Measurements from ENCODE around the gene CDYL2. TPM values are rescaled to one million over a fixed set of nuclear protein-coding genes. Genes with fewer than 3 reads are reported as not detected.
A peak's percentile ranks its signal among the peaks of the same experiment; 100 is the strongest.
"Not testable (repeated sequence)": the region's sequence is repeated elsewhere in the genome, so short reads cannot be mapped to it uniquely, and the experiment has no call there.

Gene CDYL2
- total RNA-seq, 1 experiment from 2014 or later: 1.6 TPM

GRCh38 chr16:80827007-80827406, 22.6 kb upstream of the CDYL2 start:
- no peak for DNase-seq
- H3K4me3 ChIP-seq (ENCODE audit: insufficient read depth, low read depth, low read length): no peak overlapping the region
- H3K27me3 ChIP-seq (ENCODE audit: control insufficient read depth, insufficient read depth, low read length): no peaks in the 10 kb centered on the region
- no peaks in the 10 kb centered on the region for H3K36me3 ChIP-seq (replicated peaks; ENCODE audit: control insufficient read depth, insufficient read depth, low read length)

GRCh38 chr16:80825365-80825758, 21.0 kb upstream of the CDYL2 start:
- DNase-seq: no peak
- no peaks in the 10 kb centered on the region for H3K36me3 ChIP-seq (replicated peaks; ENCODE audit: control insufficient read depth, insufficient read depth, low read length)
- no peaks in the 10 kb centered on the region for H3K27me3 ChIP-seq (ENCODE audit: control insufficient read depth, insufficient read depth, low read length)

GRCh38 chr16:80824623-80825364, 20.4 kb upstream of the CDYL2 start:
- peak; percentile 34 for DNase-seq
- Histone ChIP-seq H3K36me3 (replicated peaks; ENCODE audit: control insufficient read depth, insufficient read depth, low read length) (no peaks in the 10 kb centered on the region), H3K27me3 (ENCODE audit: control insufficient read depth, insufficient read depth, low read length) (no peaks in the 10 kb centered on the region), H3K4me3 (ENCODE audit: insufficient read depth, low read depth, low read length) (no peak overlapping the region)

More at GRCh38 chr16:80825365-80825758, 21.0 kb upstream of the CDYL2 start:
- H3K4me3 ChIP-seq (ENCODE audit: insufficient read depth, low read depth, low read length): no peak overlapping the region

- DNase-seq: no peak
- Histone ChIP-seq H3K4me3 (ENCODE audit: insufficient read depth, low read depth, low read length) (no peak overlapping the region), H3K27me3 (ENCODE audit: control insufficient read depth, insufficient read depth, low read length) (no peaks in the 10 kb centered on the region), H3K36me3 (replicated peaks; ENCODE audit: control insufficient read depth, insufficient read depth, low read length) (no peaks in the 10 kb centered on the region)
These were observed 15.6 kb upstream of the CDYL2 start for GRCh38 chr16:80819988-80820387.

GRCh38 chr16:80816356-80816755, 12.0 kb upstream of the CDYL2 start:
- no peaks in the 10 kb centered on the region for H3K27me3 ChIP-seq (ENCODE audit: control insufficient read depth, insufficient read depth, low read length)
- DNase-seq: peak; percentile 18
- H3K4me3 ChIP-seq (ENCODE audit: insufficient read depth, low read depth, low read length): no peak overlapping the region
- no peaks in the 10 kb centered on the region for H3K36me3 ChIP-seq (replicated peaks; ENCODE audit: control insufficient read depth, insufficient read depth, low read length)

- H3K4me3 ChIP-seq (ENCODE audit: insufficient read depth, low read depth, low read length); DNase-seq; H3K27me3 ChIP-seq (ENCODE audit: control insufficient read depth, insufficient read depth, low read length); H3K36me3 ChIP-seq (replicated peaks; ENCODE audit: control insufficient read depth, insufficient read depth, low read length): not testable (repeated sequence)
These were observed 10.9 kb upstream of the CDYL2 start for GRCh38 chr16:80815278-80815677.

- Histone ChIP-seq H3K27me3 (ENCODE audit: control insufficient read depth, insufficient read depth, low read length) (no peaks in the 10 kb centered on the region), H3K36me3 (replicated peaks; ENCODE audit: control insufficient read depth, insufficient read depth, low read length) (no peaks in the 10 kb centered on the region), H3K4me3 (ENCODE audit: insufficient read depth, low read depth, low read length) (no peak overlapping the region)
- no peak for DNase-seq
These were observed 8.2 kb upstream of the CDYL2 start for GRCh38 chr16:80812593-80812992.

GRCh38 chr16:80809366-80809765, 5.0 kb upstream of the CDYL2 start:
- Histone ChIP-seq H3K27me3 (ENCODE audit: control insufficient read depth, insufficient read depth, low read length) (peaks cover 13% of the 10 kb centered on the region), H3K4me3 (ENCODE audit: insufficient read depth, low read depth, low read length) (no peak overlapping the region), H3K36me3 (replicated peaks; ENCODE audit: control insufficient read depth, insufficient read depth, low read length) (no peaks in the 10 kb centered on the region)
- DNase-seq: no peak

- H3K4me3 ChIP-seq (ENCODE audit: insufficient read depth, low read depth, low read length): no peak overlapping the region
- H3K27me3 ChIP-seq (ENCODE audit: control insufficient read depth, insufficient read depth, low read length): peaks cover 16% of the 10 kb centered on the region
- no peaks in the 10 kb centered on the region for H3K36me3 ChIP-seq (replicated peaks; ENCODE audit: control insufficient read depth, insufficient read depth, low read length)
- DNase-seq: no peak
These were observed 3.5 kb upstream of the CDYL2 start for GRCh38 chr16:80807906-80808305.

GRCh38 chr16:80806927-80807340, 2.5 kb upstream of the CDYL2 start:
- no peak for DNase-seq
- no peak overlapping the region for H3K4me3 ChIP-seq (ENCODE audit: insufficient read depth, low read depth, low read length)
- no peaks in the 10 kb centered on the region for H3K36me3 ChIP-seq (replicated peaks; ENCODE audit: control insufficient read depth, insufficient read depth, low read length)
- H3K27me3 ChIP-seq (ENCODE audit: control insufficient read depth, insufficient read depth, low read length): peaks cover 16% of the 10 kb centered on the region

GRCh38 chr16:80806289-80806688, 1.9 kb upstream of the CDYL2 start:
- Histone ChIP-seq H3K27me3 (ENCODE audit: control insufficient read depth, insufficient read depth, low read length) (peaks cover 16% of the 10 kb centered on the region), H3K36me3 (replicated peaks; ENCODE audit: control insufficient read depth, insufficient read depth, low read length) (no peaks in the 10 kb centered on the region), H3K4me3 (ENCODE audit: insufficient read depth, low read depth, low read length) (no peak overlapping the region)
- DNase-seq: no peak

- H3K27me3 ChIP-seq (ENCODE audit: control insufficient read depth, insufficient read depth, low read length): peaks cover 16% of the 10 kb centered on the region
- no peaks in the 10 kb centered on the region for H3K36me3 ChIP-seq (replicated peaks; ENCODE audit: control insufficient read depth, insufficient read depth, low read length)
- peak overlapping the region; percentile 66 for H3K4me3 ChIP-seq (ENCODE audit: insufficient read depth, low read depth, low read length)
- peak; percentile 75 for DNase-seq
These were observed 307 bp downstream of the CDYL2 start for GRCh38 chr16:80804056-80804525.

- no peaks in the 10 kb centered on the region for H3K36me3 ChIP-seq (replicated peaks; ENCODE audit: control insufficient read depth, insufficient read depth, low read length)
- DNase-seq: peak; percentile 81
- H3K4me3 ChIP-seq (ENCODE audit: insufficient read depth, low read depth, low read length): peak overlapping the region; percentile 66
- peaks cover 16% of the 10 kb centered on the region for H3K27me3 ChIP-seq (ENCODE audit: control insufficient read depth, insufficient read depth, low read length)
These were observed 901 bp downstream of the CDYL2 start for GRCh38 chr16:80803339-80804055.

- DNase-seq: no peak
- Histone ChIP-seq H3K27me3 (ENCODE audit: control insufficient read depth, insufficient read depth, low read length) (peaks cover 16% of the 10 kb centered on the region), H3K36me3 (replicated peaks; ENCODE audit: control insufficient read depth, insufficient read depth, low read length) (no peaks in the 10 kb centered on the region), H3K4me3 (ENCODE audit: insufficient read depth, low read depth, low read length) (peak overlapping the region; percentile 66)
These were observed 1.5 kb downstream of the CDYL2 start for GRCh38 chr16:80802902-80803301.

GRCh38 chr16:80802138-80802537, 2.3 kb downstream of the CDYL2 start:
- peaks cover 16% of the 10 kb centered on the region for H3K27me3 ChIP-seq (ENCODE audit: control insufficient read depth, insufficient read depth, low read length)
- no peak for DNase-seq
- H3K36me3 ChIP-seq (replicated peaks; ENCODE audit: control insufficient read depth, insufficient read depth, low read length): no peaks in the 10 kb centered on the region

More at GRCh38 chr16:80802138-80802537, 2.3 kb downstream of the CDYL2 start:
- no peak overlapping the region for H3K4me3 ChIP-seq (ENCODE audit: insufficient read depth, low read depth, low read length)

All from H7 (cell line).